Measurements from ENCODE around the gene CRAMP1.

DNA sequence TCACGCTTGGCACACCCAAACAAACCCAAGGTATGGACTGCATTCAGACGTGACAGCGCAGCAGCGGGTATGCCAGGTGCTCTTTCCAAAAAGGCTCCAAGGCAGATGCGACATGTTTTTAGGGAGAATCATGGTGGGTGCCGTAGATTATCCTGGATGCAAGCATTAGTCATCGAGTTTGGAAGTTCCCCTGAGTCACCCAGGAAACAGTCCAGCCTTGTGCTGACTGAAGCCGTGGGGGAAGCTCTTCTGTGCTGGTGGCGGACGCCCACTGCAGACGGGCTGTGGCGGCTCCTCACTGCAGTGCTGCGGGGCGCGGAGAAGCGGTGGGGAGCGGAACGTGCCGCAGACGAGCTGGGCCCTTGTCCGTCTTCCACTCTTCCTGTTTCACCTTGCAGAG, 79.8 kb downstream of the CRAMP1 start:
- no peak for TF ChIP-seq CTCF (IDR thresholded peaks at IDR 0.05)
- no peak for TF ChIP-seq POLR2A (IDR thresholded peaks at IDR 0.05)
